Measurements from ENCODE around the gene RIMKLA.

GRCh38 chr1:42403880-42404400 lies 23.3 kb downstream of the RIMKLA start:
- TF ChIP-seq ZNF124 (CRISPR knock-in tag; IDR thresholded peaks at IDR 0.05) (no peak), RORA (CRISPR knock-in tag; IDR thresholded peaks at IDR 0.05) (no peak), SALL1 (CRISPR knock-in tag; IDR thresholded peaks at IDR 0.05) (no peak), NR2C2 (CRISPR knock-in tag; IDR thresholded peaks at IDR 0.05; ENCODE audit: borderline replicate concordance) (no peak), POLR2A (IDR thresholded peaks at IDR 0.05; ENCODE audit: insufficient read depth in 1 of 2, low read depth in 2 of 2, low read length in 2 of 2) (no peak)

Measured in HepG2 (cell line).